Liver (tissue), 9 donors: Measurements from ENCODE around the gene PLPP4. TPM values are rescaled to one million over a fixed set of nuclear protein-coding genes. Genes with fewer than 3 reads are reported as not detected.

Source experiments
- DNase-seq: peaks from one replicate; pipeline ENCODE4 v3.0.0-alpha.2; 2017; ENCODE audit warnings: low spot score
- H3K27ac ChIP-seq, 2 donors: one replicate each; pipeline ENCODE4 v1.7.0; 2013; ENCODE audit warnings: inconsistent platforms in 2 of 2, low read length in 2 of 2, control low read depth in 1 of 2, low read depth in 1 of 2, mild to moderate bottlenecking in 1 of 2
- H3K27me3 ChIP-seq, 4 donors: one replicate each; pipeline versions ENCODE4 v1.6.1 to v1.7.0; 2013; ENCODE audit warnings: low read length in 3 of 4, inconsistent platforms in 1 of 4, mild to moderate bottlenecking in 1 of 4, moderate library complexity in 1 of 4; ENCODE audit not compliant: control insufficient read depth in 4 of 4, insufficient read depth in 4 of 4
- H3K36me3 ChIP-seq, 4 donors: one replicate each; pipeline versions ENCODE4 v1.6.1 to v1.7.0; 2013; ENCODE audit warnings: low read length in 3 of 4, mild to moderate bottlenecking in 3 of 4, low read depth in 1 of 4, moderate library complexity in 1 of 4; ENCODE audit not compliant: control insufficient read depth in 4 of 4, insufficient read depth in 3 of 4
- H3K4me1 ChIP-seq, 4 donors: one replicate each; pipeline versions ENCODE4 v1.6.1 to v1.7.0; 2013; ENCODE audit warnings: low read length in 3 of 4, mild to moderate bottlenecking in 3 of 4, moderate library complexity in 1 of 4; ENCODE audit not compliant: control insufficient read depth in 4 of 4, insufficient read depth in 4 of 4
- H3K4me3 ChIP-seq, 3 donors: one replicate each; pipeline versions ENCODE4 v1.6.1 to v1.7.0; 2013; ENCODE audit warnings: low read length in 3 of 3, control low read depth in 1 of 3, low read depth in 1 of 3, mild to moderate bottlenecking in 1 of 3
- H3K9ac ChIP-seq, 2 donors: one replicate each; pipeline ENCODE4 v1.7.0; 2013; ENCODE audit warnings: low read length in 2 of 2, mild to moderate bottlenecking in 2 of 2, moderate library complexity in 2 of 2, control low read depth in 1 of 2, low read depth in 1 of 2
- H3K9me3 ChIP-seq, 4 donors: one replicate each; pipeline versions ENCODE4 v1.6.1 to v1.7.0; 2013; ENCODE audit warnings: low read length in 3 of 4; ENCODE audit not compliant: control insufficient read depth in 4 of 4
- EGR1 ChIP-seq, 2 donors: IDR thresholded peaks; 2 replicates each; pipeline ENCODE4 v1.6.1; 2016 to 2018; ENCODE audit warnings: antibody characterized with exemption in 2 of 2, low read depth in 2 of 2
- FOXA1 ChIP-seq: IDR thresholded peaks from 2 replicates; pipeline ENCODE4 v1.6.1; 2016; ENCODE audit warnings: antibody characterized with exemption
- FOXA2 ChIP-seq: IDR thresholded peaks from 2 replicates; pipeline ENCODE4 v1.6.1; 2016; ENCODE audit warnings: antibody characterized with exemption
- GABPA ChIP-seq, 2 donors: IDR thresholded peaks in 1 of 2; conservative IDR thresholded peaks in 1 of 2; 2 replicates each; pipeline ENCODE4 v1.6.1; 2016; ENCODE audit warnings: antibody characterized with exemption in 2 of 2, mild to moderate bottlenecking in 1 of 2, moderate library complexity in 1 of 2
- HNF4A ChIP-seq, 2 donors: conservative IDR thresholded peaks; 2 replicates each; pipeline ENCODE4 v1.6.1; 2016; ENCODE audit warnings: antibody characterized with exemption in 2 of 2, mild to moderate bottlenecking in 2 of 2
- HNF4G ChIP-seq: IDR thresholded peaks from 2 replicates; pipeline ENCODE4 v1.6.1; 2016; ENCODE audit warnings: antibody characterized with exemption
- JUND ChIP-seq, 2 donors: IDR thresholded peaks; 2 replicates each; pipeline ENCODE4 v1.6.1; 2016; ENCODE audit warnings: antibody characterized with exemption in 2 of 2
- NR2F2 ChIP-seq: IDR thresholded peaks from 2 replicates; pipeline ENCODE4 v1.6.1; 2016; ENCODE audit warnings: antibody characterized with exemption
- RAD21 ChIP-seq, 2 donors: IDR thresholded peaks; 2 replicates each; pipeline ENCODE4 v1.6.1; 2016; ENCODE audit warnings: antibody characterized with exemption in 2 of 2, mild to moderate bottlenecking in 2 of 2
- REST ChIP-seq: IDR thresholded peaks from 2 replicates; pipeline ENCODE4 v1.6.1; 2016; ENCODE audit warnings: antibody characterized with exemption, mild to moderate bottlenecking
- RXRA ChIP-seq, 2 donors: IDR thresholded peaks; 2 replicates each; pipeline ENCODE4 v1.6.1; 2017 to 2018; ENCODE audit warnings: antibody characterized with exemption in 2 of 2, mild to moderate bottlenecking in 1 of 2
- SP1 ChIP-seq: IDR thresholded peaks from 2 replicates; pipeline ENCODE4 v1.6.1; 2018; ENCODE audit warnings: antibody characterized with exemption, mild to moderate bottlenecking
- TAF1 ChIP-seq: conservative IDR thresholded peaks from 2 replicates; pipeline ENCODE4 v1.6.1; 2016; ENCODE audit warnings: antibody characterized with exemption, mild to moderate bottlenecking
- YY1 ChIP-seq: IDR thresholded peaks from 2 replicates; pipeline ENCODE4 v1.6.1; 2016; ENCODE audit warnings: antibody characterized with exemption, mild to moderate bottlenecking
- WGBS: extraction: QIAGEN DNeasy Blood & Tissue Kit; methylation state at CpG from one replicate; pipeline ENCODE4 v1.1.7; 2013; 5-methylcytosine and 5-hydroxymethylcytosine counted together
- polyA plus RNA-seq, 2 donors: library from polyadenylated mRNA; stranded (reverse) in 1 of 2; unstranded in 1 of 2; fragments of 200-250 nt in 1 of 2; fragments of >200 nt in 1 of 2; fragmentation: Nextera tagmentation in 1 of 2; extraction: Ambion mirVana in 1 of 2; gene quantifications; one replicate each; pipeline versions ENCODE4 v1.2.1 to v1.2.3, GENCODE V29; 2013 to 2015
- total RNA-seq, 2 donors: library from RNA; depleted of rRNA; stranded (reverse); fragments of >200 nt; gene quantifications; one replicate each; pipeline ENCODE4 v1.2.3, GENCODE V29; 2014
- TF ChIP-seq, protein P1 (sequence below): IDR thresholded peaks from 2 replicates; pipeline ENCODE4 v1.6.1; 2016; ENCODE audit warnings: antibody characterized with exemption
- TF ChIP-seq, protein P2 (sequence below): IDR thresholded peaks from 2 replicates; pipeline ENCODE4 v1.6.1; 2016; ENCODE audit warnings: antibody characterized with exemption
- TF ChIP-seq, protein P3 (sequence below): fragments of 150-350 bp; IDR thresholded peaks from 2 replicates; pipeline ENCODE4 v1.5.1; 2017; ENCODE audit warnings: improper control_type of control experiment, low read depth, low read length; ENCODE audit not compliant: missing input control
- TF ChIP-seq, protein P4 (sequence below): IDR thresholded peaks from 2 replicates; pipeline ENCODE4 v1.6.1; 2016; ENCODE audit warnings: antibody characterized with exemption
- donor health status: healthy.
- donor health status: healthy.
- donor health status: healthy.
- donor health status: healthy.
- donor health status: healthy.

The PLPP4 gene
- total and polyA plus RNA-seq, 4 donors: 0.14 to 2.8 (median 0.93) TPM

GRCh38 chr10:120555842-120556532 is 99.0 kb downstream of the PLPP4 start:
- H3K27me3 ChIP-seq: no peaks in the 10 kb centered on the region
- WGBS: 49% methylated on average over 2 of the region's 2 CpGs
- H3K36me3 ChIP-seq: no peaks in the 10 kb centered on the region
- no peak for DNase-seq
- no peak overlapping the region for H3K27ac ChIP-seq
- no peak overlapping the region for H3K9ac ChIP-seq
- no peak overlapping the region for H3K4me3 ChIP-seq
- no peak for TF ChIP-seq NR2F2
- no peak for TF ChIP-seq FOXA1
- TF ChIP-seq GABPA (IDR thresholded peaks at IDR 0.05 in 1 of 2, conservative IDR thresholded peaks at IDR 0.05 in 1 of 2): no peak
- peaks cover 2 to 10% (median 5%) of the 10 kb centered on the region in 4 donors for H3K9me3 ChIP-seq
- no peaks in the 10 kb centered on the region for H3K4me1 ChIP-seq

- Histone ChIP-seq H3K36me3 (no peaks in the 10 kb centered on the region), H3K27me3 (no peaks in the 10 kb centered on the region), H3K9me3 (peaks cover 2 to 10% (median 5%) of the 10 kb centered on the region in 4 donors), H3K9ac (no peak overlapping the region), H3K4me3 (no peak overlapping the region), H3K4me1 (no peaks in the 10 kb centered on the region), H3K27ac (no peak overlapping the region)
- TF ChIP-seq FOXA2 (no peak), EGR1 (IDR thresholded peaks at IDR 0.05; ENCODE audit: low read depth in 2 of 2) (no peak), HNF4A (conservative IDR thresholded peaks at IDR 0.05) (no peak)
- TF ChIP-seq, protein P1, sequence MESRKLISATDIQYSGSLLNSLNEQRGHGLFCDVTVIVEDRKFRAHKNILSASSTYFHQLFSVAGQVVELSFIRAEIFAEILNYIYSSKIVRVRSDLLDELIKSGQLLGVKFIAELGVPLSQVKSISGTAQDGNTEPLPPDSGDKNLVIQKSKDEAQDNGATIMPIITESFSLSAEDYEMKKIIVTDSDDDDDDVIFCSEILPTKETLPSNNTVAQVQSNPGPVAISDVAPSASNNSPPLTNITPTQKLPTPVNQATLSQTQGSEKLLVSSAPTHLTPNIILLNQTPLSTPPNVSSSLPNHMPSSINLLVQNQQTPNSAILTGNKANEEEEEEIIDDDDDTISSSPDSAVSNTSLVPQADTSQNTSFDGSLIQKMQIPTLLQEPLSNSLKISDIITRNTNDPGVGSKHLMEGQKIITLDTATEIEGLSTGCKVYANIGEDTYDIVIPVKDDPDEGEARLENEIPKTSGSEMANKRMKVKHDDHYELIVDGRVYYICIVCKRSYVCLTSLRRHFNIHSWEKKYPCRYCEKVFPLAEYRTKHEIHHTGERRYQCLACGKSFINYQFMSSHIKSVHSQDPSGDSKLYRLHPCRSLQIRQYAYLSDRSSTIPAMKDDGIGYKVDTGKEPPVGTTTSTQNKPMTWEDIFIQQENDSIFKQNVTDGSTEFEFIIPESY: no peak
- 60% methylated on average over 4 of the region's 4 CpGs for WGBS
- no peak for DNase-seq
Observed at GRCh38 chr10:120557311-120557710, 100.3 kb downstream of the PLPP4 start.

DNA sequence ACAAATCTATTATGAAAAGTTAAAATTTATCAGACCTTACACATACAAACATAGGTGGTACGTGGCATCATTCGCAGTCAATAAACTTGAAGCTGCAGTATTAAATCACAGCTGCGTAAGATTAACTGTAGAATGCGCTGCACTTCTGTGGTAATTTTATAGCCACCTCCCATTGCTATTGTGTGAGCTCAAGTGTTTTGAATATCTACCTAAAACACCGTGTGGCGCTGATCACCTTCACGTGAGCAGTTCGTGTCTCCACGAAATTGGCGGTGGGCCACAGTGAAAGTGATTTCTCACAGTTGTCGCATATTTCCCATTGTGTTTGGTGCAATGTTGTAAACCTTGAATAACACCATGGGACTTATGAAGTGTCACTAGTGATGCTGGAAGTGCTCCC is 102.8 kb downstream of the PLPP4 start:
- 86% methylated on average over 11 of the region's 11 CpGs for WGBS

More for the DNA sequence above, 102.8 kb downstream of the PLPP4 start:
- Histone ChIP-seq H3K4me1 (no peaks in the 10 kb centered on the region), H3K9ac (no peak overlapping the region), H3K27ac (no peak overlapping the region), H3K36me3 (no peaks in the 10 kb centered on the region), H3K9me3 (no peaks in the 10 kb centered on the region), H3K4me3 (no peak overlapping the region), H3K27me3 (no peaks in the 10 kb centered on the region)
- TF ChIP-seq, protein P2, sequence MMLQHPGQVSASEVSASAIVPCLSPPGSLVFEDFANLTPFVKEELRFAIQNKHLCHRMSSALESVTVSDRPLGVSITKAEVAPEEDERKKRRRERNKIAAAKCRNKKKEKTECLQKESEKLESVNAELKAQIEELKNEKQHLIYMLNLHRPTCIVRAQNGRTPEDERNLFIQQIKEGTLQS: no peak
- no peak for TF ChIP-seq FOXA1
- TF ChIP-seq JUND (IDR thresholded peaks at IDR 0.05): no peak
- no peak for TF ChIP-seq FOXA2
- TF ChIP-seq HNF4A (conservative IDR thresholded peaks at IDR 0.05): no peak
- TF ChIP-seq, protein P3, sequence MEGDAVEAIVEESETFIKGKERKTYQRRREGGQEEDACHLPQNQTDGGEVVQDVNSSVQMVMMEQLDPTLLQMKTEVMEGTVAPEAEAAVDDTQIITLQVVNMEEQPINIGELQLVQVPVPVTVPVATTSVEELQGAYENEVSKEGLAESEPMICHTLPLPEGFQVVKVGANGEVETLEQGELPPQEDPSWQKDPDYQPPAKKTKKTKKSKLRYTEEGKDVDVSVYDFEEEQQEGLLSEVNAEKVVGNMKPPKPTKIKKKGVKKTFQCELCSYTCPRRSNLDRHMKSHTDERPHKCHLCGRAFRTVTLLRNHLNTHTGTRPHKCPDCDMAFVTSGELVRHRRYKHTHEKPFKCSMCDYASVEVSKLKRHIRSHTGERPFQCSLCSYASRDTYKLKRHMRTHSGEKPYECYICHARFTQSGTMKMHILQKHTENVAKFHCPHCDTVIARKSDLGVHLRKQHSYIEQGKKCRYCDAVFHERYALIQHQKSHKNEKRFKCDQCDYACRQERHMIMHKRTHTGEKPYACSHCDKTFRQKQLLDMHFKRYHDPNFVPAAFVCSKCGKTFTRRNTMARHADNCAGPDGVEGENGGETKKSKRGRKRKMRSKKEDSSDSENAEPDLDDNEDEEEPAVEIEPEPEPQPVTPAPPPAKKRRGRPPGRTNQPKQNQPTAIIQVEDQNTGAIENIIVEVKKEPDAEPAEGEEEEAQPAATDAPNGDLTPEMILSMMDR: no peak
- TF ChIP-seq, protein P4, sequence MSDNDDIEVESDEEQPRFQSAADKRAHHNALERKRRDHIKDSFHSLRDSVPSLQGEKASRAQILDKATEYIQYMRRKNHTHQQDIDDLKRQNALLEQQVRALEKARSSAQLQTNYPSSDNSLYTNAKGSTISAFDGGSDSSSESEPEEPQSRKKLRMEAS: no peak
- TF ChIP-seq, protein P1: no peak
- no peak for TF ChIP-seq HNF4G
- no peak for TF ChIP-seq YY1
- no peak for TF ChIP-seq REST
- TF ChIP-seq EGR1 (IDR thresholded peaks at IDR 0.05; ENCODE audit: low read depth in 2 of 2): no peak
- no peak for TF ChIP-seq NR2F2
- no peak for TF ChIP-seq GABPA (IDR thresholded peaks at IDR 0.05 in 1 of 2, conservative IDR thresholded peaks at IDR 0.05 in 1 of 2)
- no peak for TF ChIP-seq SP1
- no peak for TF ChIP-seq RXRA (IDR thresholded peaks at IDR 0.05)
- TF ChIP-seq RAD21 (IDR thresholded peaks at IDR 0.05): no peak
- no peak for TF ChIP-seq TAF1
- DNase-seq: no peak
